Measurements from ENCODE around the gene PTK6.

The PTK6 gene

DNA sequence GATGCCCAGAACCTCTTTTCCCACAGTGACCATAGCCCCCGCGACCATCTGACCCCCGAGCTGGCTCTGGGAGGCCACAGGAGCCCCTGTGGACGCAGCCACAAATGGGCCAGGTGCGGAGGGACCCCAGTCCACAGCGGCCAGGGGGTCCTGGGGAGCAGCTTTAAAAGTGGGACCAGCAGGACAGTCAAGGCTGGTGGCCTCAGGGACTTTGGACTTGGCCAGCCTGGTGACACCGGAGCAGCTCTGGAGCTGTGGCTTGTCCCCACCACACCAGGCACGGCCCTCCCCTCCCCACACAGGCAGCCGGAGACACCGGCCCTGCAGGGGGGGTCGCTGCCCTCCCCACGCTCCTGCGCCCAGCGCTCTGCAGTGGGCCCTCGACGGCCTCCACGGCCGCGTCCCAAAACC, 20.3 kb upstream of the PTK6 start:
- no peak for DNase-seq (ENCODE audit: low read depth)

DNA sequence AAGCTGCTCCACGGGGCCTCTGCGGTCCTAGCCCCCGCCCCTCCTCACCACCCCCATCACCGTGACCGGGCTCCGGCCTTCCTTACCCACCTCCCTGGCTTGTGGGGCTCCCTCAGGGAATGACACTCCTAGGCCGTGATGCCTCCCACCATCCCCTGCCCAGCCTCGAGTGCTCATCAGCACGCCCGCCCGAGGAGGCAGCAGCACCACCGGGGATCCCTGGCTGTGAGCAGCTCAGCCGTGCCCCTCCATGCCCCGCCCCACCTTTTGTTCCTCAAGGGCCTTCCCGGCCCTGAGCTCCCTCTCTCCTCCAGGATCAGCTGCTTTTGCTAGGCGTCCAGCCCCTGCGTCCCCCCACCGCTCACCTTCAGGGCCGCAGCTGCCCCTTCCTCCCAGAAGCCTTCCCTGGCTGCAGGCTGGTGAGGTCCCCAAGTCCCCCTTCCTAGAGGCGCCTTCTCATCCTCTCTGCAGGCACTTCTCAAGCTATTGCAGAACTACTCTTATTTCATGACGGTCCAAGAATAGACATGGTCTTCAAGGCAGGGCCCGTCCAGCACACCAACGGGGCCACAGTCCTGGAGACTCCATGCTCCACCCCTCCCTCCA, 19.8 kb upstream of the PTK6 start:
- no peak for DNase-seq (ENCODE audit: low read depth)

DNA sequence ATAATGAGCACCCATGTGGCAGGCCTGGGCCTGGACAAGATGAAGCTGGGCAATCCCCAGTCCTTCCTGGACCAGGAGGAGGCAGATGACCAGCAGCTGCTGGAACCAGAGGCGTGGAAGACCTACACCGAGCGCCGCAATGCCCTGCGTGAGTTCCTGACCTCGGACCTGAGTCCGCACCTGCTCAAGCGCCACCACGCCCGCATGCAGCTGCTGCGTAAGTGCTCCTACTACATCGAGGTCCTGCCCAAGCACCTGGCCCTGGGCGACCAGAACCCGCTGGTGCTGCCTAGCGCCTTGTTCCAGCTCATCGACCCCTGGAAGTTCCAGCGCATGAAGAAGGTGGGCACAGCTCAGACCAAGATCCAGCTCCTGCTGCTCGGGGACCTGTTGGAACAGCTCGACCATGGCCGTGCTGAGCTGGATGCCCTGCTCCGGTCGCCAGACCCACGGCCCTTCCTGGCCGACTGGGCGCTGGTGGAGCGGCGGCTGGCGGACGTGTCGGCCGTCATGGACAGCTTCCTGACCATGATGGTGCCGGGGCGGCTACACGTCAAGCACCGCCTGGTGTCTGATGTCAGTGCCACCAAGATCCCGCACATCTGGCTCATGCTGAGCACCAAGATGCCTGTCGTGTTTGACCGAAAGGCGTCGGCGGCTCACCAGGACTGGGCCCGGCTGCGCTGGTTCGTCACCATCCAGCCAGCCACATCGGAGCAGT, 18.6 kb upstream of the PTK6 start:
- DNase-seq (ENCODE audit: low read depth): no peak

DNA sequence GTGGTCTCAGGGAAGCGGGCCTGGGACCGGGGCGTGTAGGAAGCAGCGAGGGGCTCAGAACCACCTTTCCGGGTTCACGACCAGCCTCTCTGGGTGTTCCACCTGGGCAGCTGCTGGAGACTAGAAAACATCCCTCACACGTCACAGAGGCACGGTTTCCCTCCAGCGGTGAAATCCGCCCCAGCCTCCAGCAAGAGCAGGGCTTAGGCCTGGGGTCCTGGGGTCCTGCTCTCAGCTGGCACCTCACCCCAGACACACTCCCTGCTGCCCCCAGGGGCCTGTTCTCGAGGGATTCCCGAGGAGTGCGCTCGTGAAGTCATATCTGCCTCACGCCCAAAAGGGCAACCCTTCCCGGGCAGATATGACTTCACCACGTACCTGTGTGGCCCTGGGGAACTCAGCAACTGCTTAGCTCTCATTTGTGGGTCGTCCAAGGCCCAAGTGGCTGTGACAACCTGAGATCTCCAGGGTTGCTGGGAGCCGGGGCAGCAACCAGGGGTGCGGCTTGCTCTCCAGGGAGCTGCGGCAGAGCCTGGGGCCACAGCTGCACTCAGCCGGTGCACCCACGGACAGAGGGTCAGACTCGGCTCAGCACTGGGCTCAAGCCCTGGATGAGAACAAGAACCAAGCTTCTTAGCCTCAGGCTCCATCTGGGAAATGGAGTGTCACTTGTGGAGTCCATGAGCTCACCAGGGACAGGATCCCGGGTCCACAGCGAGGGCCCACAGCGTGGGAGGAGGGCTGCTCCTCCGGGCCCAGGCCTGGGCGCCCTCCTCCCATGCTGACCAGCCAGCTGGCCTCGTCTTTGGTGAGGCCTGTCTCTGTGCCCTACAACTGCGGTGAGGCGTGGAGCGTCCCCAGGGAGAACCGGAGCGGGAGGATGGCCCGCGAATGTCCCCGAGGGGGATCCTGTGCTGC, 17.4 kb upstream of the PTK6 start:
- DNase-seq (ENCODE audit: low read depth): no peak

DNA sequence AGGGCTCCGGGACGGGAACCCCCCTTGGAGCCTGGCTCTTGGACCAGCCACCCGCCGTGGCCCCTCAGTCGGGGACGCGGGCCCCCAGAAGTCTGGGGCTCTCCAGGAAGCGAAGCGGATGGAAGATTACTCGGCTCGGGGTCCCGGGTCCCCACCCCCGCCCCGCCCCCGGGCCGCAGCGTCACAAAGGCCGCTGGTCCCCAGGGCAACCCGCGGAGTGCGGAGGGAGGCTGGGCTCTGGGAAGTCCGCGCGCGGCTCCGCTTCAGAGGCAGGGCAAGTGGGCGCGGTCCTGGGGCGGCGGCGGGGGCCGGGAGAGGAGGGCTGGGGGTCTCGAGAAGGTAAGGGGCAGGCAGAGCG, 16.7 kb upstream of the PTK6 start, which contains the start of gene FNDC11:
Gene FNDC11, plus strand, starts transcription at position 227 of the 358 bp plus-strand sequence. CDS start 1,505 bp downstream, outside the sequence.
- peak; percentile 49 for DNase-seq (ENCODE audit: low read depth)

DNA sequence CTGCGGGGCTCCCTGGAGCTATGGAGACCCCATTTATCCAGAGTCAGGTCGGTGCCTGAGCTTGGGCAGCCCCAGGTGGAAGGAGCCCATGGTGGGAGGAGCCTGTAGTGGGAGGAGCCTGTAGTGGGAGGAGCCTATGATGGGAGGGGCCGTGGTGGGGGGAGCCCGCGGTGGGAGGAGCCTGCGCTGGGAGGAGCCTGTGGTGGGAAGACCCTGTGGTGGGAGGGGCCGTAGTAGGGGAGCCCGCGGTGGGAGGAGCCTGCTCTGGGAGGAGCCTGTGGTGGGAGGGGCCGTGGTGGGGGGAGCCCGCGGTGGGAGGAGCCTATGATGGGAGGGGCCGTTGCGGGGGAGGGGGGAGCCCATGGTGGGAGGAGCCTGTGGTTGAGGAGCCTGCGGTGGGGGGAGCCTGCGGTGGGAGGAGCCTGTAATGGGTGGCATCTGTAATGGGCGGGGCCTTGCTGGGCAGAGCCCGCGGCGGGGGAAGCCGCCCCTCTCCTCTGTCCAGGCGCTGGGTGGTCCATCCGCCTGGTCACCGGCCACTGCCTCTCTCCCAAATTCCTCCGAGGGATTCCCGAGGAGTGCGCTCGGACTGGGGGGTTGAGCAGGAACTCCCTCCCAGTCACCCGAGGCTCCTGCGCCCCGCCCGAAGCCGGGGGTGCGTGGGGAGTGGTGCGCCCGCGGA, 16.2 kb upstream of the PTK6 start:
- peak; percentile 65 for DNase-seq (ENCODE audit: low read depth)

DNA sequence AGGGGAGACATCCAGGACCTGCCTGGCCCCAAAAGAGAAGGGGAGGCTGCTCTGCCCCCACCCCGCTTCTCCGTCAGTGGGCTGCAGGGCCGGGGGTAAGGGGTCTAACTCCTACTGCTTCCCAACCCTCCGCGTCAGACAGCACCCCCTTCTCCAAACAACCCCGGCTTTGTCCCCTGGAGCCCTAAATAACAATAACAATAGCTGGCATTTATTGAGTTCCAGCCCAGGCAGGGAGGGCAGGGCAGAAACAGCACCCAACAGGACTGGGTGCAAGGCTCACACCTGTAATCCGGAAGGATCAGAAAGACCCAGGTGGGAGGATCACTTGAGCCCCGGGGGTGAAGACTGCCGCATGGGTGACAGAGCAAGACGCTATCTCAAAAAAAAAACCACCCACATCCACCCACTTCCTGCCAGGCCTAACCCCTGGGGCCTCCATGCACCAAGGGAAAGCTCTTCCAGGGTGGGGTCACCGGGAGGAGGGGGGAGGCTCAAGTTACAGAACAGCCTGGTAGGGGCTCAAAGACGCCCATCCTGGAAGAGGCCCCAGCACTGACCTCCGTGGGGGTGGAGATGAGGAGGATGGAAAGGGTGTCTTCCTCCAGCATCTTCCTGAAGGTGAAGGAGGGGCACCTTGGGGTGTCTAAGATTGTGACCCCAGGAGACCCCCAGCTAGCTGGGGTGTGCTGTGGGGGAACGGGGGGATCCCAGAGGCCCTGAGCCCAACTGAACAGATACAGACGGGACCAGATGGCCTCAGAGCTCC, 15.5 kb upstream of the PTK6 start:
- DNase-seq (ENCODE audit: low read depth): peak; percentile 17

DNA sequence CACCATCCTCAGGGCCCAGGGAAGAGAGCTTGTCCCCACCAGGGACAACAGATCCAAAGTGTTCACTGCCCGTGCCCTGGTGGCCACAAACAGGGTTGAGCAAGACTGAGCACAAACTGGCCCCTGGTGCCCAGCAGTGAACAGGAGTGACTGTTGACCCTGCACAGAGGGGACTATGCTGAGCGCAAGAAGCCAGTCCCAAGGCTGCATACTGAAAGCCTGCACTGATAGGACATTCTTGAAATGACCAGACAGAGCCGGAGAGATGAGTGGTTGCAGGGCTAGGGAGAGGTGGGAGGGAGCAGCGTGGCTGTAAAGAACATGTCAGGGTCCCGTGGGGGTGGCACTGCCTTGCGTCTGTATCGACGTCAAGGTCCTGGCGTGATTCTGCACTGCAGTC, 13.9 kb upstream of the PTK6 start:
- DNase-seq (ENCODE audit: low read depth): no peak

DNA sequence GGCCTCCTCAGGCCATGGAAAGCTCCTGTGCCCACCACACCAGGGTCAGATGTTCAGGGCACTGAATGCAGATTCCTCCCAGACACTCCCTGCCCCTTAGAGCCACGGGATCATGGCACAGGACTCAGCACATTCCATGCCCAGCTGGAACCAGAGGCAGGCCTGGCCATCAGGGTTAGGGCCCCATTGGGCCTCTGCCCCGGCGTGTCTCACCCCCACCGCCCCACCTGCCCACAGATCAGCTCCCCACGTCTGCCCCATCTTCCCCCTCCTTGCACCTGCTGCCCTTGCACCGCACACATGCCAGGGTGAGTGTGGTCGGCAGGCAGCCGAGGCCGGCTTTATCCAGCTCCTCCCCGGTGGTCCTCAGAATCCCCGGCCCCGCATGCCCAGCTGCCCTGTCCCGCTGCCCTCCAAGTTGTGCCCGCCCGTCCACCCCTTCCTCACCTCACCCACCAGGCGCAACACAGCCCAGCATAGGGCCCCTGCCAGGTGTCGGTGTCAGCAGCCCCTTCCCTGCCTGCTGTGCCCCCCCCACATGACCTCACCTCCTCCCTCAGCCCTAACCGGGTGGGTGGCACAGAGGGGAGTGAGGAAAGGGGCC, 12.6 kb upstream of the PTK6 start:
- DNase-seq (ENCODE audit: low read depth): no peak

DNA sequence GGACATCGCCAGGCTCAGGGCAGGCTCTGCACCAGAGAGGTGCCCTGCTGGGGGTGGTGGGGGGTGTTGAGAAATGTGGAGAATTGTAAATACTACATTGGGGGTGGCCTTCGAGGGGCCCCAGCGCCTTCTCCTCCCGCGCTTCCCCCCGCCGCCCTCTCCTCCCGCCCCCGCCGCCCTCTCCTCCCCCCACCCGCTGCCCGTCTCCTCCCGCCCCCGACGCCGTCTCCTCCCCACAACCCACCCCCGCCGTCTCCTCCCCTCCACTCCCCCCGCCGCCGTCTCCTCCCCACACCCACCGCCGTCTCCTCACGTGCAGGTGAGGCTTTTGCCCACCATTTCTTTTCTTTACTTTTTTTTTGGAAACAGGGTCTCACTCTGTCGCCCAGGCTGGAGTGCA, 11.8 kb upstream of the PTK6 start:
- no peak for DNase-seq (ENCODE audit: low read depth)

DNA sequence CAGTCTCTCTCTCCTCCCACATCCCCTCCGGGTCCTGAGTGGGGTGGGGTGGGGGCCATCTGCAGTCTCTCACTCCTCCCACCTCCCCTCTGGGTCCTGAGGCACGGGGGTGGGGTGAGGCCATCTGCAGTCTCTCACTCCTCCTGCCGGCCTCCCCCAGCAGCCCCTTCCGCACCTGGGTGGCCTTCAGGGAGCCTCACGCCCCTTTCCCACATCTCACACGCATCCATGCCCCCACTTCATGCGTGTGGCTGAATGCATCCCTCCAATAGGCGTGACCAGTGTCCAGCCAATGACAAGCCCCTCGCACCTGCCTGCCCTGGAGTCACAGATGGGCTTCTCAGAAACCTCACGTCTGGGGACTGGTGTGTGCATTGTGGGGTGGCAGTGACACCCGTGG, 11.4 kb upstream of the PTK6 start:
- DNase-seq (ENCODE audit: low read depth): no peak

DNA sequence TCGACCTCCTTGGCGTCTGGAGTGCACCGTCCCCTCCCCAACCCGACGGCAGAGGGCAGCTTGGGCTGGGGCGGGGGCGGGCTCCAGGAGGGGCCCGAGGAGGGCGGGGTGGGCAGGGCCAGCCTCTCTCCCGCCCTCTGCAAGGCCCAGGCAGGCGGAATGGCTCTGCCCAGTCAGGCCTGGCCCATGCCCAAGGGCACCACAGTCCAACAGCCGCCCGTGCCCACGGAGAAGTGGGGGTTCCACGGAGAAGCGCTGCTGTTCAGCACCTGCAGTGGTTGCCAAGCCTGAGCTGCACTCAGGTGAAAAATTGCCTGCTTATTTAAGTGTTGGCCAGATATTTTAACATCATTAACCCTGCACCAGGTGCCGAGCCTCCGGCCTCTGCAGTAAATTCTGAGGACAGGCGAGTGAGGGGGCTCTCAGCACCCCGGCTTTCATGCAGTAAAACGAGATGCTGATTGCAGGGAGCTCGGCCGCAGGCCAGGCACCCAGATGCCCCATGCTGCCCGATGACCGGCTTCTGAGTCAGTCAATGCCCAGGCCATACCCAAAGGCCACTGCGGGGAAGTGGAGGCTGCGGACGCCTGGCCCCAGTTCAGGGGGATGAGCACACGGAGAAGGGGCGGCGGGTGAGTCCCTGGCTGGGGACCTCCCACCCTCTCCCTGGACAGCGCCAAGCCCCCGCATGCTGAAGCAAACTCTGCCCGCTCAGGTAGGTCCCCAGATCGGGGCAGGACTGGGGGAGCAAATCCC, 10.7 kb upstream of the PTK6 start, which contains the start of gene SRMS:
Gene SRMS, minus strand, starts transcription at position 25 of the 756 bp plus-strand sequence. CDS start 286 bp downstream, outside the sequence.
- no peak for DNase-seq (ENCODE audit: low read depth)

DNA sequence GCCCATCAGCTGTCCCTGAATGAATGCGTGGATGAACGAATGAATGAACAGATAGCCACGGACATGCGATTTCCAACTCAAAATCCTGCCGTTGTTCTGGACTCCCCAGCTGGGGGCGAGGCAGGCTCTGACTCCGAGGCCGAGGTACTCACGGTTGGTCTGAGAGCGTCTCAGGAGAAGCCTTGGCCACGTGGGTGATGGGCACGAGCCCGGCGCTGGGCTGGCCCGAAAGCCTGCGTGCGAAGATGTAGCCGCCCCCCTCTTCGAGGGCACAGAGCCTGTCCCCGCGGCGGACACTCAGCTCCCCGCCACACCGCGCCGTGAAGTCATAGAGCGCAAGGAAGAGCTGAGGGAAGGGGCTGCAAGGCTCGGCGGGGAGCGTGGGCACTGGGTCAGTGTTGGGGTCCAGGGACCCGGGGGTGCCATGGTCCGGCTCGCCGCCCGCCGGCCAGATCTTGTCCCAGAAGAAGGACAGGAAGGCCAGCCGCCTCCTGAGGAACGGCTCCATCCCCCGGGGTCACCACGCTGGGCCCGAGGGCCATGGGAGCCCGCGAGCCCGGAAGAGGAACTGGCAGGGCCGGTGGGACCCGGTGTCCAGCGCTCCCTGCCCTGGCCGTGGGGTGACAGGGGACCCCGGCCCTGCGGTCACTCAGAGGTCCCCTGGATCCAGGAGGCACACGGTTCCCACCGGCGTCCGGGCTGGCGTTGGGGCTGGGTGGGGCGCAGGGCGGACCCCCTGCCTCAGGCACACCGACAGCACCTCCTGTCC, 10.0 kb upstream of the PTK6 start:
- no peak for DNase-seq (ENCODE audit: low read depth)

DNA sequence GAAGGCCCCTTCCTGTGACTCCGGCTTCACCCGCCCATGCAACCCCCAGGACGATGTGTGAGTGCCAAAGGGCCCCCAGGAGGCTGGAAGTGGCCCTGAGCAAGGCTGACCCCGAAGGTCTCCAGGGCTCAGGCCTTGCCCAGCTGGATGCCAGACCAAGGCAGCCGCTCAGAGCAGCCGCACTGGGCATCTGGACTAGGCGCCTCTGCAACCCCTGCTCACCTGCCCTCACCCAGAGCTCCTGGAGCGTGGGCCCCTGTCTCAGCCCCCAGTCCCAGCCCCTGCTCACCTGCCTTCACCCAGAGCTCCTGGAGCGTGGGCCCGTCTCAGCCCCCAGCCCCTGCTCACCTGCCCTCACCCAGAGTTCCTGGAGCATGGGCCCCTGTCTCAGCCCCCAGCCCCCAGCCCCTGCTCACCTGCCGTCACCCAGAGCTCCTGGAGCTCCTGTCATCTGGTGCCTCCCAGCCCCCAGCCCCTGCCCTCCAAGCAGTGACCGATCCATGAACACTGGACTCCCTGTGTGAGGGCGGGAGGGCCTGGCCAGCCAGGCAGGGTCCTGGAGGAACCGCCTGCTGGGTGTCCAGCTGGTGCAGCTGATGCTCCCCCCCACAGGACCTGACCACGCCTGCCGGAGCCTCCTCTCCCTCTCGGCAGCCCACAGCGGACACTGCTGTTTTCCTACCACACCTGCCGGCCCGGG, 9.2 kb upstream of the PTK6 start:
- no peak for DNase-seq (ENCODE audit: low read depth)

DNA sequence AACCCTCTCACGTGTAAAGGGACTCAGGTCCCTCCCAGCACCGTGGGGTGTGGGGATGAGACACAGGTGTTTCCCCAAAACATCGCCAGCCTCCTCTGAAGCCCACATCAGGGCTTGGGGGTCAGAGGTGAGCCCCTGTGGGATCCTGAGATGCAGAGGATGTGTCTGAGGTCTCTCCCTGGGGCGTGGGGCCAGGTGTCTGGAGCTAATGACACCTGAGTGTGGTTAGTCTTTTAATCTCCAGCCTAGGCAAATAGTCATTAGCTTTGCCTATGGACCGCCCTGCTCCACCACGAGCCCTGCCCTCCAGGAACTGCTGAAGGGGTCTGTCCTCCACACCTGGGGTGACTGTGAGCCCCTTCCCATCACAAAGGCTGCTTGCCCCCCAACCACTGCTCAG, 8.6 kb upstream of the PTK6 start:
- DNase-seq (ENCODE audit: low read depth): no peak

DNA sequence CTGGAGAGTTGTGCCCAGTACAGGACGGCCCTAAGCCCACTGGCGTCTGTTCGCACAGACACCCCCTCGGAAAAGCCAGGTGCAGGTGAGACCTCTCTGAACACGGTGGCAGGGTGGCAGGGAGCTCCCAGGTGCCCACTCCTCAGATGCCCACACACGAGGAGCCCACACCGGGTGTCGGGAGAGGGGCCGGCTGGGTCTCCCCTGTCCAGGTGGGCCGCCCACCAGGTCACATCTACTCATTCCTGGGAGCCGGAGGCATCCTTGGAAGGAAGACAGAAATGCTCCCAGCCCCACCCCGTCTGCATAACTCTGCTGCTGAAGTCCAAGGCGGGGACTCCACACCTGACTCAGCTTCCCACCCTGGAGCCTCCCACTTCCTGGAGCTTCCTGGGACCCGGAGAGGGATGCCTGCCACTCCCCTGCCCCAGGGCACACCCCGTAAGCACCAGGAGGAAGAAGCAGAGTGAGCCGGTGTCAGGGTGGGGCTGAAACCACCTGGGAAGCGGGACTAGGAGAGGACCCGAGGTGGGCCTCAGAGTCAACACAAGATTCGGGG, 7.9 kb upstream of the PTK6 start:
- DNase-seq (ENCODE audit: low read depth): no peak

DNA sequence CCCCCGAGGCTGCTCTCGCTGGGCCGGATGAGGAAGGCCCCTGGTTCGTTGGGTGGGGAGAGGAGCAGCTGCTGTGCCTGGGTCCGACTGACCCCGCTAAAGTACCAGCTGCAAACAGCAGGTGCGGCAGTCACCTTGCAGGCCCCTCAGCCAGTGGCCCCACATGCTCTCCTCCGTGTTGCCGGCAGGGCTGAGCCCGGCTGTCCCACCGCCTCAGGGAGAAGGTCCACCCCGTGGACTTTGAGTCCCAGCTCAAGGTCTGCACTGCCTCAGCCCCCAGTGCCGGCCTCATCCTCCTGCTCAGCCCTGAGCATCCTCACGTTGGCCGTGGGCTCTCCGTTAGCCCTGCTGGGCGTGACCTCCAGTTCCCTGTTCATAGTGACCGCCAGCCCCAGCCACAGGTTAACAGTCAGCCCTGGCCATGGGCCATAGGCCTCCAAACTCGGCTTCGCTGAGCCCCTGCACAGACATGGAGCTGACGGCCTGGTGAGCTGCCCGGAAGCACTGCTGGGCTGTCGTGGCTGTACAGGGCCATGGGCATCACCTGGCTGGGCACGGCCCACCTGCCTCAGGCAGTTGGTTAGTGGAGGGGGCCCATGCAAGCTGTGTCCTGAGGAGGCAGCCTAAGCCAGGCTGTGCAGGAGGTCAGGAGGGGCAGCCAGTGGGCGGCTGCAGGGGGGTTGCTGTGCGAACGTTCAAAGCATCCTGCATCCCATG, 7.2 kb upstream of the PTK6 start:
- DNase-seq (ENCODE audit: low read depth): no peak

DNA sequence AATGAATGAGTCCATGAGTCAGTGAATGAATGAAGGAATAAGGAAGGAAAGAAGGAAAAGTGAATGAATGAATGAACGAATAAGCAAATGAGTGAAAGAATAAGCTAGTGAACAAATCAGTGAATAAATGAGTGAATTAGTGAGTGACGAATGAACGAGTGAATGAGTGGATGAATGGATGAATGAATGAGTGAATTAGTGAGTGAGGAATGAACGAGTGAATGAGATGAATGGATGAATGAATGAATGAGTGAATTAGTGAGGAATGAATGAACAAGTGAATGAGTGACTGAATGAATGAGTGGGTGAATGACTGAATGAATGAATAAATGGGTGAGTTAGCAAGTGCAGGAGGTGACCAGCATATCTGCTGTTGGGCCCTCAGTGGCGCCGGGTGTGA, 6.6 kb upstream of the PTK6 start:
- no peak for DNase-seq (ENCODE audit: low read depth)
